ENCODE data around the gene SLC35F4.

- TF ChIP-seq EZH2phosphoT487 (IDR thresholded peaks at IDR 0.05; ENCODE audit: low read length) (no peak), CTCF (IDR thresholded peaks at IDR 0.05; ENCODE audit: low read length) (no peak)
Observed at GRCh38 chr14:57769863-57770523, 95.9 kb downstream of the SLC35F4 start.

Measured in MM.1S (cell line).